OCI-LY7 (cell line): ENCODE results near the gene CTSA. TPM values are rescaled to one million over a fixed set of nuclear protein-coding genes. Genes with fewer than 3 reads are reported as not detected.

Experiments
- BruUV-seq: library from RNA; stranded (reverse); fragments of 400-500 nt; replicated peaks from 2 replicates; lab custom pipeline; 2021; lab: Mats Ljungman, UMichigan
- CTCF ChIA-PET: fragments of 300-600 bp; sonication (Branson Sonifier 250); formaldehyde crosslinking; loops from one replicate; lab custom pipeline; 2022; ENCODE audit warnings: antibody characterized with exemption; ENCODE audit not compliant: unreplicated experiment; lab: Charles Lee
- POLR2A ChIA-PET: fragments of 300-600 bp; sonication (Branson Sonifier 250); formaldehyde crosslinking; loops from one replicate; lab custom pipeline; 2022; ENCODE audit warnings: antibody characterized with exemption; lab: Charles Lee
- DNase-seq: peaks from one replicate; pipeline ENCODE4 v3.0.0-alpha.2; 2015; ENCODE audit warnings: low spot score
- H2AFZ ChIP-seq: fragments of 200-600 bp; sonication (generic), shearing (Covaris generic); 2 replicates; pipeline ENCODE4 v1.6.1; 2014; ENCODE audit warnings: mild to moderate bottlenecking, antibody characterized with exemption, low read length, moderate library complexity
- H3K27ac ChIP-seq: fragments of 200-600 bp; sonication (generic); 2 replicates; pipeline ENCODE4 v1.5.1; 2014; ENCODE audit warnings: mixed run types, low read depth, mild to moderate bottlenecking, moderate library complexity, low read length, inconsistent platforms; ENCODE audit not compliant: poor library complexity, severe bottlenecking
- H3K36me3 ChIP-seq: fragments of 200-600 bp; sonication (generic); 2 replicates; pipeline ENCODE4 v1.6.1; 2014; ENCODE audit warnings: mild to moderate bottlenecking, antibody characterized with exemption, low read length, moderate library complexity, mixed read lengths; ENCODE audit not compliant: insufficient read depth
- H3K4me1 ChIP-seq: fragments of 200-600 bp; sonication (generic); 2 replicates; pipeline ENCODE4 v1.5.1; 2014; ENCODE audit warnings: mild to moderate bottlenecking, low read length; ENCODE audit not compliant: insufficient read depth, poor library complexity, severe bottlenecking
- H3K4me2 ChIP-seq: fragments of 200-600 bp; sonication (generic); 2 replicates; pipeline ENCODE4 v1.6.1; 2014; ENCODE audit warnings: mild to moderate bottlenecking, low read length
- H3K4me3 ChIP-seq: fragments of 200-600 bp; sonication (generic); 2 replicates; pipeline ENCODE4 v1.5.1; 2014; ENCODE audit warnings: mild to moderate bottlenecking, low read depth, low read length; ENCODE audit not compliant: poor library complexity, severe bottlenecking
- H3K79me2 ChIP-seq: fragments of 200-600 bp; sonication (generic); 2 replicates; pipeline ENCODE4 v1.6.1; 2016; ENCODE audit warnings: low read depth, mild to moderate bottlenecking, low read length, moderate library complexity, mixed read lengths; ENCODE audit not compliant: insufficient read depth
- H3K9me2 ChIP-seq: fragments of 200-600 bp; sonication (generic); 2 replicates; pipeline ENCODE4 v1.6.1; 2016; ENCODE audit warnings: mild to moderate bottlenecking, low read length, mixed read lengths; ENCODE audit not compliant: insufficient read depth
- H3K9me3 ChIP-seq: fragments of 200-600 bp; sonication (generic); 2 replicates; pipeline ENCODE4 v1.6.1; 2014; ENCODE audit warnings: mild to moderate bottlenecking, mixed run types, low read length, mixed read lengths
- H4K20me1 ChIP-seq: fragments of 200-600 bp; sonication (generic); 2 replicates; pipeline ENCODE4 v1.6.1; 2014; ENCODE audit warnings: mild to moderate bottlenecking, antibody characterized with exemption, low read length, moderate library complexity, mixed read lengths; ENCODE audit not compliant: insufficient read depth
- CTCF ChIP-seq: fragments of 200-600 bp; sonication (generic); conservative IDR thresholded peaks from 2 replicates; pipeline ENCODE4 v1.5.1; 2014; ENCODE audit warnings: mild to moderate bottlenecking, antibody characterized with exemption, low read length, moderate library complexity, mixed read lengths
- EZH2phosphoT487 ChIP-seq: fragments of 200-600 bp; sonication (generic); IDR thresholded peaks from 2 replicates; pipeline ENCODE4 v1.6.1; 2018; ENCODE audit warnings: low read depth, borderline replicate concordance, mild to moderate bottlenecking, mixed run types, antibody characterized with exemption, low read length, moderate library complexity, mixed read lengths
- intact Hi-C: fragments of 100-400 bp; cut with micrococcal nuclease; formaldehyde crosslinking; loops from one replicate; pipeline ENCODE4 v1.10.0; 2022; ENCODE audit not compliant: unreplicated experiment
- total RNA-seq, 2 experiments: library from RNA; depleted of rRNA in 1 of 2; stranded (reverse); fragments of >200 nt in 1 of 2; shearing (Covaris generic) in 1 of 2; gene quantifications; 2 replicates each; pipeline ENCODE4 v1.2.3, GENCODE V29; 2014 to 2022

Gene CTSA
- total RNA-seq, 2 experiments from 2014 or later = 27.1 to 36.4 TPM

- peak; percentile 58 for DNase-seq
These were observed 33.3 kb upstream of the CTSA start for GRCh38 chr20:45857882-45858216.

GRCh38 chr20:45859916-45860315, 31.2 kb upstream of the CTSA start:
- CTCF ChIA-PET = no interaction called here
- Histone ChIP-seq H3K9me3 (no peaks in the 10 kb centered on the region), H4K20me1 (no peaks in the 10 kb centered on the region), H3K36me3 (no peaks in the 10 kb centered on the region), H3K4me2 (no peak overlapping the region), H3K4me1 (peaks cover 20% of the 10 kb centered on the region), H3K27ac (no peak overlapping the region), H2AFZ (no peak overlapping the region), H3K9me2 (no peaks in the 10 kb centered on the region), H3K4me3 (no peak overlapping the region), H3K79me2 (peaks cover 25% of the 10 kb centered on the region; the same call in 1 of the 2 replicates)
- intact Hi-C loops = no loop called here
- no peak for DNase-seq
- no TSS peak for BruUV-seq
- TF ChIP-seq CTCF (no peak), EZH2phosphoT487 (no peak)
- POLR2A ChIA-PET = no interaction called here

More at GRCh38 chr20:45857882-45858216, 33.3 kb upstream of the CTSA start:
- no peak for TF ChIP-seq EZH2phosphoT487
- no peak for TF ChIP-seq CTCF
- intact Hi-C loops = loop anchor here (1.0 to 2.0 kb wide), 2 partner anchors 46 to 77 kb away; partner anchors contain the start of genes PCIF1 and UBE2C
- Histone ChIP-seq H4K20me1 (no peaks in the 10 kb centered on the region), H3K9me3 (no peaks in the 10 kb centered on the region), H3K4me3 (peak overlapping the region; percentile 91), H3K4me1 (peaks cover 20% of the 10 kb centered on the region), H3K9me2 (no peaks in the 10 kb centered on the region), H2AFZ (peak overlapping the region; percentile 92), H3K36me3 (no peaks in the 10 kb centered on the region), H3K27ac (peak overlapping the region; percentile 42), H3K4me2 (peak overlapping the region; percentile 96), H3K79me2 (peaks cover 25% of the 10 kb centered on the region; the same call in 1 of the 2 replicates)
- POLR2A ChIA-PET = interaction anchor here (0.6 to 1.3 kb wide), 4 partner anchors 15 to 47 kb away, joined by 3 to 4 read pairs (median 4); partner anchors contain the start of gene ZSWIM1
- CTCF ChIA-PET = interaction anchor here (0.7 kb wide), 1 partner anchor 130 kb away, joined by 3 read pairs; no protein-coding TSS in a partner anchor
- no TSS peak for BruUV-seq

- POLR2A ChIA-PET = no interaction called here
These were observed 30.4 kb upstream of the CTSA start for GRCh38 chr20:45860560-45861220.

More at GRCh38 chr20:45860560-45861220, 30.4 kb upstream of the CTSA start:
- intact Hi-C loops = no loop called here
- no TSS peak for BruUV-seq
- H3K36me3 ChIP-seq = no peaks in the 10 kb centered on the region
- no peak for TF ChIP-seq CTCF
- no peak for TF ChIP-seq EZH2phosphoT487
- H4K20me1 ChIP-seq = no peaks in the 10 kb centered on the region
- CTCF ChIA-PET = no interaction called here
- H3K79me2 ChIP-seq = peaks cover 24% of the 10 kb centered on the region; the same call in 1 of the 2 replicates
- no peak overlapping the region for H2AFZ ChIP-seq
- no peak overlapping the region for H3K27ac ChIP-seq
- DNase-seq = no peak
- no peaks in the 10 kb centered on the region for H3K9me3 ChIP-seq
- H3K4me2 ChIP-seq = no peak overlapping the region
- no peaks in the 10 kb centered on the region for H3K9me2 ChIP-seq
- H3K4me1 ChIP-seq = peaks cover 19% of the 10 kb centered on the region
- H3K4me3 ChIP-seq = no peak overlapping the region
